Measurements from ENCODE around the gene KNCN. TPM values are rescaled to one million over a fixed set of nuclear protein-coding genes. Genes with fewer than 3 reads are reported as not detected.

KNCN gene
- total RNA-seq, 1 donor = not detected

DNA sequence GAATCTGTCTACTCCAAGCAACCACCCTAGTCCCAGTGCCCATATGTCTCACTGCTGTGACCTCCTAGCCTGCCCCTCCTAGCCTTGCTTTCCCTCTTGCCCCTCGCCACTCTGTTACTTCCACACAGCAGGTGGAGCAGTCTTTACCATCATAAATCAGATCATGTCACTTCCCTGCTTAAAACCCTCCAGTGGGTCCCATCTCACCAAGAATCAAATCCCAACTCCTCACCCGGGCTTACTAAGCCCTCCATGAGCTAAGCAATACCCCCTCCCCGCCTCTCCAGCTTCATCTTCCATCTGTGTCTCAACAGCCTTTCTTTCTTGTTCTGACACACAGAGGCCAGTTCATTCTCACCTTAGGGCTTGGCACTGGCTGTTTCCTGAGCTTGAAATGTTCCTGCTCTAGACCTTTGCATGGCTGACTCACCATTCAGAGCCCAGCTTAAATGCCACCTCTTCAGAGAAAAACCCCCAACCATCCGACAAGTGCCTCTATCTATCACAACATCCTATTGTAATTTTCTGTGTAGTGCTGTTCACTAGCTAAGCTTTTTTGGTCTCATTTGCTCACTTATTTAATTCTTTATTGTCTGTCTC, 22.3 kb downstream of the KNCN start:
- no peaks in the 10 kb centered on the region for H3K9me3 ChIP-seq (ENCODE audit: low read depth, low read length)
- H3K36me3 ChIP-seq (ENCODE audit: insufficient read depth, low read length) = no peaks in the 10 kb centered on the region
- H3K4me1 ChIP-seq (ENCODE audit: insufficient read depth, low read length) = no peaks in the 10 kb centered on the region
- peak; percentile 81 for DNase-seq (ENCODE audit: insufficient read length, low spot score, missing footprints)
- peaks cover 22% of the 10 kb centered on the region for H3K27me3 ChIP-seq (ENCODE audit: insufficient read depth, low read length)
- no peak overlapping the region for H3K4me3 ChIP-seq (ENCODE audit: insufficient read depth, low read length)
- H3K27ac ChIP-seq (ENCODE audit: low read depth, low read length) = no peak overlapping the region
- TF ChIP-seq, protein P1, sequence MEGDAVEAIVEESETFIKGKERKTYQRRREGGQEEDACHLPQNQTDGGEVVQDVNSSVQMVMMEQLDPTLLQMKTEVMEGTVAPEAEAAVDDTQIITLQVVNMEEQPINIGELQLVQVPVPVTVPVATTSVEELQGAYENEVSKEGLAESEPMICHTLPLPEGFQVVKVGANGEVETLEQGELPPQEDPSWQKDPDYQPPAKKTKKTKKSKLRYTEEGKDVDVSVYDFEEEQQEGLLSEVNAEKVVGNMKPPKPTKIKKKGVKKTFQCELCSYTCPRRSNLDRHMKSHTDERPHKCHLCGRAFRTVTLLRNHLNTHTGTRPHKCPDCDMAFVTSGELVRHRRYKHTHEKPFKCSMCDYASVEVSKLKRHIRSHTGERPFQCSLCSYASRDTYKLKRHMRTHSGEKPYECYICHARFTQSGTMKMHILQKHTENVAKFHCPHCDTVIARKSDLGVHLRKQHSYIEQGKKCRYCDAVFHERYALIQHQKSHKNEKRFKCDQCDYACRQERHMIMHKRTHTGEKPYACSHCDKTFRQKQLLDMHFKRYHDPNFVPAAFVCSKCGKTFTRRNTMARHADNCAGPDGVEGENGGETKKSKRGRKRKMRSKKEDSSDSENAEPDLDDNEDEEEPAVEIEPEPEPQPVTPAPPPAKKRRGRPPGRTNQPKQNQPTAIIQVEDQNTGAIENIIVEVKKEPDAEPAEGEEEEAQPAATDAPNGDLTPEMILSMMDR (IDR thresholded peaks at IDR 0.05; ENCODE audit: extremely low read depth, low read depth, low read length) = no peak
- no peaks in the 10 kb centered on the region for H3K79me2 ChIP-seq (ENCODE audit: insufficient read depth, low read length)
- no peaks in the 10 kb centered on the region for H4K20me1 ChIP-seq (ENCODE audit: insufficient read depth, low read length)
- no peak overlapping the region for H3K4me2 ChIP-seq (ENCODE audit: insufficient read depth, low read length)
- H2AFZ ChIP-seq (ENCODE audit: low read length) = no peak overlapping the region

DNA sequence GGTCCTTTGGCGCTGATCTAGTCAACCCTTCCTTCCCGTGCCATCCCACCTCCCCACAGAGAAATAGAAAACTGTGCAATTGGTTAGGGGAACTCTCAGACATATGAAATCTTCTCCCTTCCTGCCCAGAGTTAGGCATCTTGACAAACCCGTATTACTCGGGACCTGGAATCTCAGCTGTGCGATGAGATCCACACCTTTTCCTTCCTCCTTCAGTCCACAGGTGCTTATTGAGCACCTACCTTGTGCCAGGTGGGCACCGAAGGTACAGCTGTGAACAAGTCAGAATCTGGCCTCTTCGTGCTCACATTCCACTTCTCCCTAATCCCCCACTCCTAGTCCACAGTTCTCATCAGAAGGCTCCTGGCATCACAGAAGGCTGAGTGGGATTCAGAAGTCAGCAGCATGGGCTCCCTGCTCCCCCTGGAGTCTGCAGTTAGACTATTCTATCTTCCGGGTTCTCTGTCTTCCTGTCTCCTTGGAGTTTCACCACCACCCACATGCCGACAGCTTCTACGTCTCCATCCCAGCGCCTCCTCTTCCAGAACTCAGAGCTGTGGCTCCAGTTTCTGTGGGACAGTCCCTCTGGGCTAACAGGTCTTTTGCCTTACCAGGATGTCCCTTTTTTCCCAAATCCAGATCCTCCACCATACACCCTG, 23.0 kb downstream of the KNCN start:
- TF ChIP-seq, protein P1 (IDR thresholded peaks at IDR 0.05; ENCODE audit: extremely low read depth, low read depth, low read length) = peak; percentile 11
- Histone ChIP-seq H3K4me1 (ENCODE audit: insufficient read depth, low read length) (no peaks in the 10 kb centered on the region), H3K36me3 (ENCODE audit: insufficient read depth, low read length) (no peaks in the 10 kb centered on the region), H3K79me2 (ENCODE audit: insufficient read depth, low read length) (no peaks in the 10 kb centered on the region), H2AFZ (ENCODE audit: low read length) (no peak overlapping the region), H3K9me3 (ENCODE audit: low read depth, low read length) (no peaks in the 10 kb centered on the region), H3K27me3 (ENCODE audit: insufficient read depth, low read length) (peaks cover 22% of the 10 kb centered on the region), H4K20me1 (ENCODE audit: insufficient read depth, low read length) (no peaks in the 10 kb centered on the region), H3K4me2 (ENCODE audit: insufficient read depth, low read length) (no peak overlapping the region), H3K27ac (ENCODE audit: low read depth, low read length) (no peak overlapping the region), H3K4me3 (ENCODE audit: insufficient read depth, low read length) (no peak overlapping the region)
- DNase-seq (ENCODE audit: insufficient read length, low spot score, missing footprints) = peak; percentile 92

DNA sequence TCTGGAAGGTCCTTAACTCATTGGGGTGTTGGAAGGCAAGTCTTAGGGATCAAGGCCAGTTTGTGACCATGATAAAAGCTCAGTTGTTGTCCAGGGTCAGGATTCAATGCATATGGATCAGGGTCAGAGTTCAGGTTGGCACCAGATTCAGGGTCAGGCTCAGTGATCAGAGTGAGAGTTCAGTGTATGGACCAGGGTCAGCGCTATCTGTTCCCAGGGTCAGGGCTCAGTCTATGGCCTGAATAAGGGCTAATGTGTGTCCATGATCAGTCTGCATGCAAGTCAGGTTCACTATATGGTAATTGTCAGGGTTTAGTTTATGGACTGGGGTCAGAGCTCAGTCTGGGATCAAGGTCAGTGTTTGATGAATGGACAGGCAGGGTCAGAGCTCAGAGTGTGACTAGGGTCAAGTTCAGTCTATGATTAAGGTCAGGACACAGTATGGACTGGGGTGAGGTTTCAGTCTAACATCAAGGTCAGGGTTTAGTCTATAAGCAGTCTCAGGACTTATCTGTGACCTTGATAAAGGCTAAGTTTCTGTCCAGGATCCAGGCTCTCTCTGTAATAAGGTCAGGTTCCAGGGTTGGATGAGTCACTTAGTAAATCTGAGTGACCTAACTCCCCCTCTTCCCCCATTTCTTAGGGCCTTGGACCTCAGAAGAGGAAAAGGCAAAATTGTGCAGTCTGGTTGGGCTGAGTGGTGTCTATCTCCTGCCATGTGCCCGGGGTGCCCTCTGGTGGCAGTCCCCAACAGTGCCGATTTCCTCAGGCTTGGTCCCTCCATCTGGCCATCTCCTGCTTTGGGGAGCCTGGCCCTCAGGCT, 23.8 kb downstream of the KNCN start:
- H3K9me3 ChIP-seq (ENCODE audit: low read depth, low read length) = no peaks in the 10 kb centered on the region
- no peak overlapping the region for H3K27ac ChIP-seq (ENCODE audit: low read depth, low read length)
- H3K79me2 ChIP-seq (ENCODE audit: insufficient read depth, low read length) = no peaks in the 10 kb centered on the region
- TF ChIP-seq, protein P1 (IDR thresholded peaks at IDR 0.05; ENCODE audit: extremely low read depth, low read depth, low read length) = peak; percentile 92
- H2AFZ ChIP-seq (ENCODE audit: low read length) = no peak overlapping the region
- no peak overlapping the region for H3K4me2 ChIP-seq (ENCODE audit: insufficient read depth, low read length)
- peak; percentile 99 for DNase-seq (ENCODE audit: insufficient read length, low spot score, missing footprints)
- no peak overlapping the region for H3K4me3 ChIP-seq (ENCODE audit: insufficient read depth, low read length)
- no peaks in the 10 kb centered on the region for H4K20me1 ChIP-seq (ENCODE audit: insufficient read depth, low read length)
- no peaks in the 10 kb centered on the region for H3K36me3 ChIP-seq (ENCODE audit: insufficient read depth, low read length)
- H3K4me1 ChIP-seq (ENCODE audit: insufficient read depth, low read length) = peaks cover 5% of the 10 kb centered on the region
- peaks cover 22% of the 10 kb centered on the region for H3K27me3 ChIP-seq (ENCODE audit: insufficient read depth, low read length)
